HG02870 (cell line): ENCODE measurements around the gene RAPGEF6.
"Not testable (repeated sequence)": the region's sequence is repeated elsewhere in the genome, so short reads cannot be mapped to it uniquely, and the experiment has no call there.

Experiments
- ATAC-seq: cut with Tn5 transposase; IDR thresholded peaks from one replicate; pipeline ENCODE4 v1.9.1; 2021; ENCODE audit warnings: mild to moderate bottlenecking, moderate library complexity; ENCODE audit not compliant: unreplicated experiment

RAPGEF6 gene

GRCh38 chr5:131634996-131635683, at the start of gene RAPGEF6:
Gene RAPGEF6, minus strand, starts transcription at chr5:131635229. Its CDS starts 199 bp downstream, at chr5:131635030.
- peak; percentile 81 for ATAC-seq

- ATAC-seq, result no peak
Measured at GRCh38 chr5:131684595-131684994, 49.6 kb upstream of the RAPGEF6 start.

GRCh38 chr5:131684051-131684450, 49.0 kb upstream of the RAPGEF6 start:
- ATAC-seq, result no peak

GRCh38 chr5:131682826-131683225, 47.8 kb upstream of the RAPGEF6 start:
- no peak for ATAC-seq

- no peak for ATAC-seq
Measured at GRCh38 chr5:131682175-131682574, 47.1 kb upstream of the RAPGEF6 start.

GRCh38 chr5:131679911-131680310, 44.9 kb upstream of the RAPGEF6 start:
- ATAC-seq, result no peak

GRCh38 chr5:131678273-131678672, 43.2 kb upstream of the RAPGEF6 start:
- not testable (repeated sequence) for ATAC-seq

GRCh38 chr5:131677115-131677514, 42.1 kb upstream of the RAPGEF6 start:
- no peak for ATAC-seq

- ATAC-seq, result peak; percentile 39
Measured at GRCh38 chr5:131672776-131673175, 37.7 kb upstream of the RAPGEF6 start.

GRCh38 chr5:131671994-131672655, 37.1 kb upstream of the RAPGEF6 start:
- no peak for ATAC-seq

- peak; percentile 39 for ATAC-seq
Measured at GRCh38 chr5:131671409-131671808, 36.4 kb upstream of the RAPGEF6 start.

GRCh38 chr5:131664929-131665328, 29.9 kb upstream of the RAPGEF6 start:
- peak; percentile 88 for ATAC-seq

- no peak for ATAC-seq
Measured at GRCh38 chr5:131661933-131662332, 26.9 kb upstream of the RAPGEF6 start.

- no peak for ATAC-seq
Measured at GRCh38 chr5:131659841-131660240, 24.8 kb upstream of the RAPGEF6 start.

- no peak for ATAC-seq
Measured at GRCh38 chr5:131659290-131659689, 24.3 kb upstream of the RAPGEF6 start.

GRCh38 chr5:131654776-131655175, 19.7 kb upstream of the RAPGEF6 start:
- no peak for ATAC-seq

GRCh38 chr5:131654309-131654708, 19.3 kb upstream of the RAPGEF6 start:
- no peak for ATAC-seq

- ATAC-seq, result no peak
Measured at GRCh38 chr5:131649161-131649560, 14.1 kb upstream of the RAPGEF6 start.

GRCh38 chr5:131647048-131647769, 12.2 kb upstream of the RAPGEF6 start:
- ATAC-seq, result peak; percentile 67

- ATAC-seq, result no peak
Measured at GRCh38 chr5:131644822-131645221, 9.8 kb upstream of the RAPGEF6 start.

- ATAC-seq, result no peak
Measured at GRCh38 chr5:131644370-131644769, 9.3 kb upstream of the RAPGEF6 start.

GRCh38 chr5:131641494-131641893, 6.5 kb upstream of the RAPGEF6 start:
- ATAC-seq, result no peak
